ENCODE data around the gene DISP1.

The DISP1 gene, protein sequence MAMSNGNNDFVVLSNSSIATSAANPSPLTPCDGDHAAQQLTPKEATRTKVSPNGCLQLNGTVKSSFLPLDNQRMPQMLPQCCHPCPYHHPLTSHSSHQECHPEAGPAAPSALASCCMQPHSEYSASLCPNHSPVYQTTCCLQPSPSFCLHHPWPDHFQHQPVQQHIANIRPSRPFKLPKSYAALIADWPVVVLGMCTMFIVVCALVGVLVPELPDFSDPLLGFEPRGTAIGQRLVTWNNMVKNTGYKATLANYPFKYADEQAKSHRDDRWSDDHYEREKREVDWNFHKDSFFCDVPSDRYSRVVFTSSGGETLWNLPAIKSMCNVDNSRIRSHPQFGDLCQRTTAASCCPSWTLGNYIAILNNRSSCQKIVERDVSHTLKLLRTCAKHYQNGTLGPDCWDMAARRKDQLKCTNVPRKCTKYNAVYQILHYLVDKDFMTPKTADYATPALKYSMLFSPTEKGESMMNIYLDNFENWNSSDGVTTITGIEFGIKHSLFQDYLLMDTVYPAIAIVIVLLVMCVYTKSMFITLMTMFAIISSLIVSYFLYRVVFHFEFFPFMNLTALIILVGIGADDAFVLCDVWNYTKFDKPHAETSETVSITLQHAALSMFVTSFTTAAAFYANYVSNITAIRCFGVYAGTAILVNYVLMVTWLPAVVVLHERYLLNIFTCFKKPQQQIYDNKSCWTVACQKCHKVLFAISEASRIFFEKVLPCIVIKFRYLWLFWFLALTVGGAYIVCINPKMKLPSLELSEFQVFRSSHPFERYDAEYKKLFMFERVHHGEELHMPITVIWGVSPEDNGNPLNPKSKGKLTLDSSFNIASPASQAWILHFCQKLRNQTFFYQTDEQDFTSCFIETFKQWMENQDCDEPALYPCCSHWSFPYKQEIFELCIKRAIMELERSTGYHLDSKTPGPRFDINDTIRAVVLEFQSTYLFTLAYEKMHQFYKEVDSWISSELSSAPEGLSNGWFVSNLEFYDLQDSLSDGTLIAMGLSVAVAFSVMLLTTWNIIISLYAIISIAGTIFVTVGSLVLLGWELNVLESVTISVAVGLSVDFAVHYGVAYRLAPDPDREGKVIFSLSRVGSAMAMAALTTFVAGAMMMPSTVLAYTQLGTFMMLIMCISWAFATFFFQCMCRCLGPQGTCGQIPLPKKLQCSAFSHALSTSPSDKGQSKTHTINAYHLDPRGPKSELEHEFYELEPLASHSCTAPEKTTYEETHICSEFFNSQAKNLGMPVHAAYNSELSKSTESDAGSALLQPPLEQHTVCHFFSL (N-terminal part only)

GRCh38 chr1:222814536-222815439 lies at the start of gene DISP1:
Gene DISP1, plus strand, starts transcription at chr1:222815039. Its CDS starts 127,785 bp downstream, at chr1:222942824.
- peak; percentile 81 for DNase-seq
- peaks cover 32% of the 10 kb centered on the region for H3K4me1 Mint-ChIP-seq (ENCODE audit: low read depth)
- H3K4me3 Mint-ChIP-seq, result peak within 1 kb of the TSS; percentile 91
- H3K27ac Mint-ChIP-seq, result peak within 1 kb of the TSS; percentile 96
- H3K27me3 Mint-ChIP-seq, result no peaks in the 10 kb centered on the region
- H3K9me3 Mint-ChIP-seq, result no peaks in the 10 kb centered on the region
- H3K36me3 Mint-ChIP-seq (ENCODE audit: low read depth), result peaks cover 5% of the 10 kb centered on the region

- DNase-seq, result no peak
- no peak overlapping the region for H3K4me3 Mint-ChIP-seq
- peaks cover 23% of the 10 kb centered on the region for H3K27me3 Mint-ChIP-seq
- peaks cover 18% of the 10 kb centered on the region for H3K9me3 Mint-ChIP-seq
- peaks cover 4% of the 10 kb centered on the region for H3K36me3 Mint-ChIP-seq (ENCODE audit: low read depth)
- no peak overlapping the region for H3K27ac Mint-ChIP-seq
- peaks cover 1% of the 10 kb centered on the region for H3K4me1 Mint-ChIP-seq (ENCODE audit: low read depth)
These were observed 47.7 kb upstream of the DISP1 start for GRCh38 chr1:222767152-222767571.

GRCh38 chr1:222768592-222768991 lies 46.2 kb upstream of the DISP1 start:
- peaks cover 18% of the 10 kb centered on the region for H3K9me3 Mint-ChIP-seq
- peaks cover 4% of the 10 kb centered on the region for H3K36me3 Mint-ChIP-seq (ENCODE audit: low read depth)
- DNase-seq, result no peak
- peaks cover 21% of the 10 kb centered on the region for H3K27me3 Mint-ChIP-seq
- no peak overlapping the region for H3K27ac Mint-ChIP-seq
- H3K4me1 Mint-ChIP-seq (ENCODE audit: low read depth), result peaks cover 6% of the 10 kb centered on the region
- no peak overlapping the region for H3K4me3 Mint-ChIP-seq

GRCh38 chr1:222769181-222769580 lies 45.7 kb upstream of the DISP1 start:
- H3K4me3 Mint-ChIP-seq, result no peak overlapping the region
- H3K4me1 Mint-ChIP-seq (ENCODE audit: low read depth), result peaks cover 6% of the 10 kb centered on the region
- peaks cover 15% of the 10 kb centered on the region for H3K27me3 Mint-ChIP-seq
- H3K27ac Mint-ChIP-seq, result no peak overlapping the region
- H3K9me3 Mint-ChIP-seq, result peaks cover 18% of the 10 kb centered on the region
- peaks cover 4% of the 10 kb centered on the region for H3K36me3 Mint-ChIP-seq (ENCODE audit: low read depth)
- DNase-seq, result no peak

DNA sequence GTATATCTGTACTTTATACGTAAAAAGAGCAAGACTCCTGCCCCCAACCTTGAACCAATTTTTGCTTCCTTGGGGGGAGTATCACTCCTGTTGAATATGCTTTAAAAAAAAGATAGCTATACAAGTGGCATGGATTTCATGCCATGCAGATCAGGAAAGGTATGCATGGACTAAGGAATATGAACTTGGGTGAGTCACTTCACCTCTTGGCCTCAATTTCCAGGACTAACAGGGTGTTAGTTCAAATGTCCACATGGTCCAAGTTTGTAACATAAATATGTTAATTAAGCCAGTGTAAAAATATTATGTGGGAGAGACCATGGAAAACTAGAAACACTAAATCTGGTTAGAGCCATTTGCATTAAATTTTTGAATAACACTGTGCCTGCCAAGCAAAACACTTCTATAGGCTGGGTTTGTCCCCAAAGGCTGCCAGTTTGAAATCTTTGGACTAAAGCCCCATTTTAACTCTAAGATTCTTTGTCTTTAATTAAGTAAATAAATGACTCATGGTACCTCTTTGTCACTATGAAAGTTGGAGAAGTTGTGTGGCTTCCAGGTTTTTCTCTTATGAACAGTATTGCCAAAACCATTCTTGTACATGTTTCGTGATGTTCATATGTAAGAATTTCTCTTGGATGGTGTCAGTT lies 44.7 kb upstream of the DISP1 start:
- no peak overlapping the region for H3K27ac Mint-ChIP-seq
- H3K4me1 Mint-ChIP-seq (ENCODE audit: low read depth), result peaks cover 6% of the 10 kb centered on the region
- no peak overlapping the region for H3K4me3 Mint-ChIP-seq
- H3K9me3 Mint-ChIP-seq, result peaks cover 18% of the 10 kb centered on the region
- peaks cover 13% of the 10 kb centered on the region for H3K27me3 Mint-ChIP-seq
- DNase-seq, result no peak
- H3K36me3 Mint-ChIP-seq (ENCODE audit: low read depth), result peaks cover 4% of the 10 kb centered on the region

- H3K9me3 Mint-ChIP-seq, result peaks cover 16% of the 10 kb centered on the region
- H3K27me3 Mint-ChIP-seq, result peaks cover 10% of the 10 kb centered on the region
- no peak overlapping the region for H3K4me3 Mint-ChIP-seq
- no peak for DNase-seq
- H3K4me1 Mint-ChIP-seq (ENCODE audit: low read depth), result peaks cover 4% of the 10 kb centered on the region
- H3K36me3 Mint-ChIP-seq (ENCODE audit: low read depth), result peaks cover 4% of the 10 kb centered on the region
- no peak overlapping the region for H3K27ac Mint-ChIP-seq
These were observed 41.9 kb upstream of the DISP1 start for GRCh38 chr1:222772996-222773379.

GRCh38 chr1:222777463-222777862 lies 37.4 kb upstream of the DISP1 start:
- Mint-ChIP-seq H3K9me3 (no peaks in the 10 kb centered on the region), H3K4me1 (ENCODE audit: low read depth) (peaks cover 4% of the 10 kb centered on the region), H3K27me3 (peaks cover 21% of the 10 kb centered on the region), H3K27ac (no peak overlapping the region), H3K36me3 (ENCODE audit: low read depth) (no peaks in the 10 kb centered on the region), H3K4me3 (no peak overlapping the region)
- no peak for DNase-seq

DNA sequence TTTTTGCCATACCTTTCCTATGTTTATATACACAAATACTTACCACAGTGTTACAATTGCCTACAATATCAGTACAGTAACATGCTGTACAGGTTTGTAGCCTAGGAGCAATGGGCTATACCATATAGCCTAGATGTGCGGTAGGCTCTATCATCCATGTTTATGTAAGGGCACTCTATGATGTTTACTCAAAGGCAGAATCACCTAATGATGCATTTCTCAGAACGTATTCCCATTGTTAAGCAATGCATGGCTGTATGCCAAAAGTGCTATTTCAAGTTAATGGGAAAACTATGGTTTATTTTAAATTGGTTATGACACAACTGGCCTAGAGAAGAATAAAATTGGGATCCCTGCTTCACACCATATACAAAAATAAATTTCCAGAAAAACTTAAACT lies 36.9 kb upstream of the DISP1 start:
- H3K4me3 Mint-ChIP-seq, result no peak overlapping the region
- DNase-seq, result no peak
- H3K27me3 Mint-ChIP-seq, result peaks cover 21% of the 10 kb centered on the region
- H3K4me1 Mint-ChIP-seq (ENCODE audit: low read depth), result no peaks in the 10 kb centered on the region
- H3K36me3 Mint-ChIP-seq (ENCODE audit: low read depth), result no peaks in the 10 kb centered on the region
- no peak overlapping the region for H3K27ac Mint-ChIP-seq
- H3K9me3 Mint-ChIP-seq, result no peaks in the 10 kb centered on the region

DNA sequence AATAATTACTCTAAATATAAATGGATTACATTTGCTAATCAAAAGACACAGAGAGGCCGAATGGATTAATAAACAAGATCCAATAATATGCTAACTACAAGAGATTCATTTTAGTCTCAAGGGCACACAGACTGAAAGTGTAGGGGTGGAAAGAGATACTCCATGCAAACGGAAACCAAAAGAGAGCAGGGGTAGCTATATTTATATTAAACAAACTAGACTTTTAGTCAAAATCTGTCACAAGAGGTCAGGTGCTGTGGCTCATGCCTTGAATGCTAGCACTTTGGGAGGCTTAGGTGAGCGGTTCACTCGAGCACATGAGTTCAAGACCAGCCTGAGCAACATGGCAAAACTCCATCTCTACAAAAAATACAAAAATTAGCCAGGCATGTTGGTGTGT lies 33.6 kb upstream of the DISP1 start:
- no peaks in the 10 kb centered on the region for H3K9me3 Mint-ChIP-seq
- H3K36me3 Mint-ChIP-seq (ENCODE audit: low read depth), result no peaks in the 10 kb centered on the region

DNA sequence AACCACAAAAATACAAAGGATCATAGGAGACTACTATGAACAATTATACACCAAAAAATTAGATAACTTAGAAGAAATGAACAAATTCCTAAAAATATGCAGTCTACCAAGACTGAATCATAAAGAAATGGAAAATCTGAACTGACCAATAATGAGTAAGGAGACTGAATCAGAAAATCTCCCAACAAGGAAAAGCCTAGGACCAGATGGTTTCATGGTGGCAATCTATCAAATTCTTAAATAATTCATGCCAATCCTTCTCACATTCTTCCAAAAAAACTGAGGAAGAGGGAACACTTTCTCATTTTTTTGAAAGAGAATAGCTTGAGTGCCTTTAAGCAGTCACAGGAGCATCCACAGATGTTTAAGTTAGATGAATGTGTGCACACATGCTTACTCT lies 31.8 kb upstream of the DISP1 start:
- Mint-ChIP-seq H3K9me3 (no peaks in the 10 kb centered on the region), H3K4me3 (no peak overlapping the region), H3K4me1 (ENCODE audit: low read depth) (no peaks in the 10 kb centered on the region), H3K36me3 (ENCODE audit: low read depth) (no peaks in the 10 kb centered on the region), H3K27ac (no peak overlapping the region), H3K27me3 (peaks cover 31% of the 10 kb centered on the region)
- DNase-seq, result no peak

More for the DNA sequence above, 33.6 kb upstream of the DISP1 start:
- Mint-ChIP-seq H3K4me1 (ENCODE audit: low read depth) (no peaks in the 10 kb centered on the region), H3K27ac (no peak overlapping the region), H3K27me3 (peaks cover 31% of the 10 kb centered on the region), H3K4me3 (no peak overlapping the region)
- DNase-seq, result no peak

DNA sequence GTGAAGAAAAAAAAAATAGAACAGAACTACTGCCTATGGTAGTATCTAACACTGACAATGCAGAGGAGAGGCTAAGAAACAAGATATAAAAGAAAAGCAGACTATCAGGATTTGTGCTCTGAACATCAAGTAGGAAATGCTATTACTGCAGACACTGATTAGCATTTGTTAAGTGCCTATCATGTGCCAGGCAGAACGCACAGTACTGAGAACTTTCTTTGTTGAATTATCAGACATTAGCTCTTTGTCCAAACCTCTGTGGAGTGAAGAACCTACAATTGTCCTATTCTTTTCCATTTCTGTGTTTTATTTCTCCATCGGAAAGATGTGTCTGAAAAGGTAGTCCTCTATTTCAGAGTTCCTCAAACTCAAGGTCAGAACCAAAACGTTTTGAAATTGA lies 30.5 kb upstream of the DISP1 start:
- DNase-seq, result no peak
- no peaks in the 10 kb centered on the region for H3K9me3 Mint-ChIP-seq
- H3K36me3 Mint-ChIP-seq (ENCODE audit: low read depth), result no peaks in the 10 kb centered on the region
- H3K27ac Mint-ChIP-seq, result no peak overlapping the region
- no peak overlapping the region for H3K4me3 Mint-ChIP-seq
- peaks cover 31% of the 10 kb centered on the region for H3K27me3 Mint-ChIP-seq
- H3K4me1 Mint-ChIP-seq (ENCODE audit: low read depth), result no peaks in the 10 kb centered on the region

DNA sequence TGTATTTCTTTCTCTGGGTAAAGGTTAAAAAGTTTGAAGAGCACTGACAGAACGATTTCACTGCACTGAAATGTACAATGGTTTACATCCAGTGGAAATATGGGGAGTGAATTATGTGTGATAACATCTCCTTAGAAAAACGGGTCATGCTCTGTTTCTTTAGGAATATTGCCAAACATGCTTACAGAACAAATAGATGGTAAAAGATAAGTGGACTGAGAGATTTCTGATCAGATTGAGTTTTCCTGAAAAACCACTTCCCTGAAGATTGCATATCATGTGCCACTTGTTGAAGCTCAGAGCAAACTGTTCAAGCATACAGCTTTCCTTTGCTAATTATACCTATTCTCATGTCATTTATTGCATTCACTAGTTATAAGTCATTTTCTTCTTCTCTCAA lies 29.9 kb upstream of the DISP1 start:
- Mint-ChIP-seq H3K4me1 (ENCODE audit: low read depth) (peaks cover under 1% of the 10 kb centered on the region), H3K4me3 (no peak overlapping the region), H3K27ac (no peak overlapping the region), H3K9me3 (no peaks in the 10 kb centered on the region), H3K36me3 (ENCODE audit: low read depth) (no peaks in the 10 kb centered on the region), H3K27me3 (peaks cover 31% of the 10 kb centered on the region)
- no peak for DNase-seq

DNA sequence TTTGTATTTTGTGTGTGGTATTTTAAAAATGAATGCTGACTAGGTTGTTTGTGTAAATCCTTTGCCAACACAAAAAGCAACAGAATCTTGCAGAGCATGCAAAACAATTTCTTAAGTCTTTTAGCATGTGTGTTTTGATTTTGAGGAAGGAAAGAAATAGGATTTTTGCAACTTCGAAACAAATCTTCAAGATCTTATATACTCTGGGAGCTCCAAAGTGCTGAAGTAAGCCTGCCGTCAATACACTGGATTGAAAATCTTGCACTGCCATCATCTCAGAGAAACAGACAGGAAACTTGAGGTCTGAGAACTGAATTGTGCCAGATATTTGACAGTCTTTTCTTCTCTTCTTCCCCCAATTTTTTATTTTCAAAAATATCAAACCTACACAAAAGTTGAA lies 29.3 kb upstream of the DISP1 start:
- Mint-ChIP-seq H3K27me3 (peaks cover 26% of the 10 kb centered on the region), H3K4me3 (no peak overlapping the region), H3K9me3 (no peaks in the 10 kb centered on the region), H3K27ac (no peak overlapping the region), H3K4me1 (ENCODE audit: low read depth) (peaks cover 5% of the 10 kb centered on the region), H3K36me3 (ENCODE audit: low read depth) (no peaks in the 10 kb centered on the region)
- no peak for DNase-seq

Measured in activated T-cell treated with anti-CD3 and anti-CD28 coated beads, Interleukin-2, amount 50 U/mL, for 24 hours (primary cell).